GM19463 (cell line): ENCODE data around the gene RASA3.
"Not testable (repeated sequence)": the region's sequence is repeated elsewhere in the genome, so short reads cannot be mapped to it uniquely, and the experiment has no call there.

Source experiments
- ATAC-seq: cut with Tn5 transposase; IDR thresholded peaks from one replicate; pipeline ENCODE4 v1.9.1; 2021; ENCODE audit warnings: mild to moderate bottlenecking, moderate library complexity; ENCODE audit not compliant: unreplicated experiment

RASA3 gene

DNA sequence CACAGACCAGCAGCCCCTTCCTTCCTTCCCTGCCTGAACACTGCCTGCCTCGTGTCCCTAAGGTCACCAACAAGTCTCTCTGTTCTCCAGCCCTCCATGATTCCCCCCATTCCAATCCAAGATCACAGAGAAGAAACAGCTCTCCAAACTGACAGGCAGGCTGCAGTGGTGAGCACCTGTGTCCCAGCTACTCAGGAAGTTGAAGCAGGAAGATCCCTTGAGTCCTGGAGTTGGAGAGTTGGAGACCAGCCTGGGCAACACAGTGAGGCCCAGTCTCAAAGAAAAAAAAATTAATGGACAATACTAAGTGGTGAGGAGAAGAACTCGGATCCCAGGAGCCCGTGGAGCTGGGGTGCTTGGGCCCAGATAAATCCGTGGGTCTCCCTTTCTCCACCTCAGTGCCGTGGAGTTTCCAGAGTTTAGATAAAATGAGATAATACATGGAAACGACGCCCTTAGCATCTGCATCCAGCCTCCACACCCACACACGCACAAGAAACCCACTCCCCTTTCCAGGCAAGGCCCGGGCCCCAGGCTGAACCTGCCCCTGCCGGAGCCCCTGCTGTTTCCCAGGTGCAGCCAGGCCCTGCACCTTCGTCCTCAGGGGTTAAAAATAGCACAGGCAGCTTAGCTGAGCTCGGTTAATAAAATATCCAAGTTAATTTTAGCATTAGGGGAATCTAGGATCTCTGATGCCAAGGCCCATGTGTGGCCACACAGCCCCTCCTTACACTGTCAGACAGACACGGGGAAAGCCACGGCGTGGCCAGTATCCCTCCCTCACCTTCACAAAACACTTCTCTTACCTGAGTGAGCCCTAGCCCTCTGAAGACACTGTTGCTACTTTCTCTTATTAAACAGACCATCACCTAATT, 4.7 kb downstream of the RASA3 start:
- no peak for ATAC-seq

DNA sequence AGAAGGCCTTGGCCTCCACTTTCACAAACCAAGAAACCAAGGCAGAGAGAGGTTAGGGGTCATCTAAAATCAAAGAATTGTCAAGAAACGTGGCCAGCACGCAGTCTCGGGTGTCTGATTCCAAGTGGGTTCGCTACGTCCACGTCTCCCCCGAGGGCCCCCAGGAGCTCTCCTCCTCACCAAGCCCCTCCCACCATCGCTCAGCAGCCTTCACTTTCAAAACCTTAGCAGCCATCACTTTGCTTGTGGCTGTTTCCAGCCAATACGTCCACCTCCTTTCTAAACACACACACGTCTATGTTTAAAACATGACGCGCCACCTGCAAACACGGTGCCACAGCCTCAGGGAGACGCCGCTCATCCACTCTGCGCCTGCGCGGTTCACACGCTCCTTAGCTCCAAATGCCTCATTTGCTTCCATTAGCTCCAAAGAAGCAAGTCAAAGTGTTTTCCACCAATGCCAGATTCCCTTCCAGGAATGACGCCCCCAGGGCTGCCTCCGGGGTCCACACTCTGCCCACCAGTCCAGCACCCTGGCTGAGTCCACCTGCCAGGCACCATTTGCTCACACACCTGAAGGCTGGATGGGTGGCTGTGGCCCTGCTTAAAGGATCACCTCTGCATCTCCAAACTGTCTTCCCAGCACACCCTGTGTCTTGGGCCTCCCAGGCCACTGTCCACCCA, 5.5 kb downstream of the RASA3 start:
- no peak for ATAC-seq

DNA sequence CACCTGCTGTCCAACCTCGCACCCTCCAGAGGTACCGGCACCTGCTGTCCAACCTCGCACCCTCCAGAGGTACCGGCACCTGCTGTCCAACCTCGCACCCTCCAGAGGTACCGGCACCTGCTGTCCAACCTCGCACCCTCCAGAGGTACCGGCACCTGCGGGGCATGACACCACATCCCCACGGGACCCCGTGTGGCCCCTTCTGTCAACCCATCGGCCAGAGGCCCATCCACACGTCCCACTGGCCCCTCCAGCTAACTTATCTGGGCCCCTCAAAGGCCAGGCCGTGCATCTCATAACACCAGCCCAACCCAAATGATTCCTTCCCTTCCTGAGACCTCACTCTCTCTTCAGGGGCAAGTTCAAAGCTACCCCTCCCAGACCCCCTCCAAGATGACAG, 6.3 kb downstream of the RASA3 start:
- ATAC-seq: not testable (repeated sequence)

DNA sequence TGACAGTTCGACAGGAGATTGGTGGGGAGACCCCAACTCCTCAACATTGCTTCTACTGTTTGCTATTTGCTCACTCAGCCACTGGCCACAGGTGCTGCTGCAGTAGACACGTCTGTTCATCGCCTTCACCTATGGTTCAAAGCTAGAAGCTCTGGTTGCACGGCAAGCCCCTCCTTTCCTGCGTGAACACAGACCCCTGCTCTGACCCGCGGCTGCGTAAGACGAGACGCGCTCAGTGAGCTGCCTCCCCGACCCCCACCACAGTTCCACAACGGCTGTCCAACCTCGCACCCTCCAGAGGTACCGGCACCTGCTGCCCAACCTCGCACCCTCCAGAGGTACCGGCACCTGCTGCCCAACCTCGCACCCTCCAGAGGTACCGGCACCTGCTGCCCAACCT, 6.8 kb downstream of the RASA3 start:
- no peak for ATAC-seq

DNA sequence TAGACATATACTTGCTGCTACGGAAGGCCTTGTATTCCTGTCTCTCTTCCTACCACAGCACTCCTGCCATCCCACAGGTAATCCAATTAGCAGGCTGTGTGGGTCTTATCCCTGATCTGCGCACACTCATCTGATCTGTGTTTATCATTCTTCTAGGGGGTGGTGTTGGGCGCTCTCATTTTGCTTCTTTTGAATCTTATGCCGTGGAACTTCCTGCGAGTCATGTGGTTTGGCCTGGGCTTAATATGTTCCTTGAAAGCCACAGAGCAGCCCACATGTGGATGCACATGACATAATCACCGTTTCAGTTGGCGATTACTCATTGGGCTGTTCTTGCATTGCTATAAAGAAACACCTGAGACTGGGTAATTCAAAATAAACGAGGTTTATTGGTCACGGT, 7.5 kb downstream of the RASA3 start:
- no peak for ATAC-seq

DNA sequence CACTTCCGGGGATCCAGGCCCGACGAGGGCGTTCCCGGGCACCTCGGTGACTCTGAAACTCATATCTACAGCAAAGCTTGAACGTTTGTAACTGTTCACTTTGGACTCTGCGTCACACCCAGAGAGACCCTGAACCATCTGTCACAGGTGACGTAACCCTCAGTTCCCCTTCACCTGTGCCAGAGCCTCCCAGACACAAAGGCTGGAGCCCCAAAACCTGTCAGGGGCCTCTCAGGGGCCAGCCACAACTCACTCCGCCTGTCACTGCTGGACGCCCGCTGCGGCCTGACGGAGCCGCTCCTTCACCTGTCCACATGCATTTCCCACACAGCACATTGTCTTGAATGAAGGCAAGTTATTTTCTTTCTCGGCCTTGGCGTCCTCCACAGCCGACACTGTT, 8.0 kb downstream of the RASA3 start:
- ATAC-seq: no peak

DNA sequence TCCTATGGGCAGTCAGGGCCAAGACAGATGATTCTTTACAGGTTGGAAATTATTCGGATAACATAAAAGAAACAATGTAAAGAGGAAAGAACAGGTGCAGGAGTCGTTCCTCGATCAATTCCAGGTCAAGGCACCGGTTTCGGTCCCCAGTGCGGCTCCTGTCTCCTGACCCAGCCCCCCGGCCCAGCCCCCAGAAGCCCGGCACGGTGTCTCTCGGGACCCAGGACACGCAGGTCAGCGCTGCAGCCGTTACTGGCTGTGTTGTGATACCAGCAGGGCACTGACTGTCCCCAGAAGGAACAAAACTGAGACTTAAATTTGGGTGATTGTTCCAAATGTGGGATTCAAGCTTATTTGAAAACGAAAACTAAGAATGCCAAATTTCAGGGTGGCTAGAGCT, 8.5 kb downstream of the RASA3 start:
- ATAC-seq: no peak

DNA sequence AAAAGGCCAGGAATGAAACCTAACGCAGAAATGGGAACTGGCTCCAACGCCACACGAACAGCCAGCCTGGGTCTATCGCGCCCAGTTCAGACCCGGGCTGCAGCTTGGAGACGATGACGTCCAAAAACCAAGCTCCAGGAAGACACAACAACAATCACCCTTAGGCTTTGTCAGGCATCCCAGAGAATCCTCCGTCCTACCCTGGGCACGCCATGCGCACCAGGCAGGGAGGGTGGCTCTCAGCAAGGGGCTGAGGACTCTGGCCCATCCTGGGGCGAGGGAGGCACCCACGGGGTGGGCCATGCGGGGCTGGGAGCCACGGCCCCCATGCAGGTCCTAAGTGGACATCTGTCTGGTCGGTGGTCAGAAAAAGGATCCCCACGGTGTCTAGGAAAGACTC, 9.0 kb downstream of the RASA3 start:
- no peak for ATAC-seq

DNA sequence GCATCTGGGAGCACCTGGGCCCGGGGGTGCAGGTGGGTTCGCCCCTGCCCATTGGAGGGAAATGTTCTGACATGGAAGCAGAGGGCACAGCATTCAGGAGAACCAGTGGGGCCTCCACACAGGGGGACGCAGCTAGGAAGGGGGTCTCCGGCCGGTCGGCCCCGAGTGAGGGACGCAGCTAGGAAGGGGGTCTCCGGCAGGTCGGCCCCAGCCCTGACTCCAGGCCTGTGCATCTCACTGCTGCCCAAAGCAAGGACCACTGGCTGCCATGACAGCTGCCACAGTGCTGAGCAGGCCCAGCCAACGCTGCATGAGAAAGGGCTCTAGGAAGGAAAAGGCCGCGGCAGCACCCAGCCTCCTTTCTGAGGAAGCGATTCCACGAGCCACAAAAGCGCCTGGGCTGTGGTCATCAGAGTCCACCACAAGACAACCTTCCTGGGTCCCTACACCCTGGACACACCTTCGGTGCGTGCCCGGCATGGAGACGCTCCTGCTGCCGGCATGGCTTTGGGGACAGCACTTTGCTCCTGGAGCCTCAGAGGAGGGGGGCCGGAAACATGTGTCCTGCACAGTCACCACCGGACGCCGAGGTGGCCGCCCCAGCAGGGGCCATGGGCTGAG, 9.7 kb downstream of the RASA3 start:
- ATAC-seq: no peak

DNA sequence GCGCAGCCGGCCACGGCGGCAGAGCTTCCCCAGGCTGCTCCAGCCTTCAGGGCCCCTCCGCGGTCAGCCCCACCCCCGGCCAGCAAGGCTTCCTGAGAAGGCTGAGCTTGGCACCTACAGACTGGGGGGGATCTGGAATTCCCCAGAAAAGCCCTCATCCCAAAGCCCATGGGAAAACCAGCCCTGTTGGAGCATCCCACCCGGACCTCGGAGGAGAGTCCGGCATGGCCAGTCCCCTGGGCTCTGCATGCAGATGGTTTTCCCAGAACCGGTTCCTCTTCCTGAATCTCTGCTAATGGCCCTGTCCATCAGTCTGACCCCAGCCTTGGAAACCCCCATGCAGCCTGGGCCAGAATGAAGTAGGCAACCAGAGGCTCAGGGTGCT, 10.3 kb downstream of the RASA3 start:
- ATAC-seq: no peak

DNA sequence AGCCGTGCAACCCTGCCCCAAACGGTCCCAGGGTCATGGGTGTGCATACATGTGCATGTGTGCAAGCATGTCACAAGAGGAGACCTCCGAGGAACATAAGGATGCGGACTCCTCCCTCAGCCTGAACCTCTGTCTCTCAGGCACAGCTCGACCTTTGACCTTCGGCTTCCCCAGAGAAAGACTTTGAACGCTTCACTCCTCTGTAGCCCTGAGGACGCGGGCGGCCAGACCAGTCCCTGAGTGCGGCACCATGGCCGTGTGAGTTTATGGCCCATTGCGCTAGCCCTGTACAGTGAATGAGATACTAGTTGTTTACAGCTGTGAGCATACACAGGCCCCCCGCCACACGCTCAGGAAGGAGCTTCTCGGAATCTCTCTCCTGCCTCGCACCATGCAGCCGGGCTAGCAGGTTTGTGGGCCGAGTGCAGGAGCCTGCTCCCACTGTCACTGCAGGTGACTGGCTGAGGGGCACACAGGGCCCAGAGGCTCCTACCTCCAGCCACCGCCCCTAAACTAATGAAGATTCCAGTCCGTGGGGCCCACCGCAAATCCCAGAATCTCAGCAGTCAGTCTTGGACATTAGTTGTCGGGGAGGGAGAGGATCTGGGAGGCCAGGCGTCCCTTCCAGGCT, 10.8 kb downstream of the RASA3 start:
- no peak for ATAC-seq

DNA sequence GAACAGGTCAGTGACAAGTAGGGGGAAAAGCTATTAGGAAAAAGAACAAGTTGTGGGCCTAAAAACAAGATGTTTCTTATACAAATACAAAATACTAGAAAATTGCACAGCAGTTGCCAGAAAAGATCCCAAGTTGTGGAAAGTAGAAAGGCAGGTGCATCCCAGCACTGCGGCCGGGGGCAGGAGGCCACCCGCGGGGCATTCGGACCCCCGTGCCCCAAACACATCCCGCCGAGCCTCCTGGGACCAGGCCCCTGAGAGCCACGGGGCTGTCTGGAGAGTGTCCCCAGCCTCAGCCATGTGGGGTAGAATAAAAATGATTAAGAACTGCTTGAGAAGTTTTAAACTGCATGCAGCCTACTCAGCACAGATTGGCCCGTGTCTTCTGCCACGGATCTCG, 11.4 kb downstream of the RASA3 start:
- no peak for ATAC-seq

DNA sequence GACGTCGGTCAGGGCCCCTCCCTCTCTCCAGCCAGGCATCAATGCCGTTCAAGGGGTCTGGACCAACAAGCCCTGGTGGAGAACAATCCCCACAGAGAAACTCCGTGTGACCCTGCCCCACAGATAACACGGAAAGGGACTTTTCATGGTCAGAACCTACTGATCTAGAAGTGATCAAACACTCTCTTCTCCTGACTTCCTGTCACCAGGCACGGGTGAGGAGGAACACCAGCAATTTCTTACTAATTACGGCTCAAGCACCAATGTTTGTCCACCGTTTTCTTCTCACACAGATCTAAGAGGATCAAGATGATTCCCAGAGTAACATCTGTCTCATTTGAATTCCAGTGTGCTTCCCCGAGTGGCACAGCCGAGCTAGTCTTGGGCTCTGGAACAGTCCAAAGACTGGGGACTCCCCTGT, 11.8 kb downstream of the RASA3 start:
- no peak for ATAC-seq

DNA sequence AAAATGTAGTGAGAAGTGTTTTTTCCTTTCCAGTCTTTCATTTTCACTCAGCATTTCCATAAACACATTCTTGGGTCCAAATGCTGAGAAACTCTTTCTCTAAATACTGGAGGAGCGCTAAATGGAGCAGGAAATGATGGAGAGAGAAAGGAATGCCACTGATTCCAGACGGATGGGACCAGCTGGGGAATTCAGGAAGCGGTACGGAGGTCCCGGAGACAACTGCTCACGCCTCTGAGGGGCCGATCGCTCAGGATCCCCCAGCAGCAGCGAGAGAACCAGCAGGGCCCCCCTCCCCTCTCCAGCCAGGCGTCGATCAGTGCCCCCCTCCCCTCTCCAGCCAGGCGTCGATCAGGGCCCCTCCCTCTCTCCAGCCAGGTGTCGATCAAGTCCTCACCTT, 13.2 kb downstream of the RASA3 start:
- no peak for ATAC-seq

DNA sequence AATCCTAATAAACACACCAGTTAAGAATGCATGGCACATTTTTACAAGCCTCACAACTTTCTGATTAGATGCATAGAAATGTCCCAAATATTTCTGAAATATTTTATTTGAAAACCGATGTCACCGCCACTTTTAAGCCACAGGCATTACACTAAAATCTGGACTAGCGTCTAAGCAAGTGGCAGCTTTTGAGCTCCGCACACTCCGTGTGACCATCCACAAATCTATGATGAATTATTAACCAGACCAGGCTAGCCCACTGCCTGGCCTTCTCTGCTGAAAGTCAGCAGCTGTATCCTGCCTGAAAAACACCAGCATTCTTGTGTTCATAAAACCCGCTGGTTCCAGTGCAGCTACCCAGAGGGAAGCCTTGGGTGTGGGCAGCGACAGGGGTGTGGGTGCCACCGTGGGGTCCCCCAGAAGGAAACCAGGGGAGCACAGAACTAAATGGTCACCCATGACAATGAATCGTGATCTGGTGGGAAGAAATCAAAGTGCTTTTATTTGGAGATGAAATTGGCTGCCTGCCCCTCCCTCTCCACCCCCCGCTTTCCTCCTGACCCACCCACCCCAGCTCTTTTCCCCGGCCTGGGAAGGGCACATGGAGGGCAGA, 13.8 kb downstream of the RASA3 start:
- ATAC-seq: peak; percentile 67

DNA sequence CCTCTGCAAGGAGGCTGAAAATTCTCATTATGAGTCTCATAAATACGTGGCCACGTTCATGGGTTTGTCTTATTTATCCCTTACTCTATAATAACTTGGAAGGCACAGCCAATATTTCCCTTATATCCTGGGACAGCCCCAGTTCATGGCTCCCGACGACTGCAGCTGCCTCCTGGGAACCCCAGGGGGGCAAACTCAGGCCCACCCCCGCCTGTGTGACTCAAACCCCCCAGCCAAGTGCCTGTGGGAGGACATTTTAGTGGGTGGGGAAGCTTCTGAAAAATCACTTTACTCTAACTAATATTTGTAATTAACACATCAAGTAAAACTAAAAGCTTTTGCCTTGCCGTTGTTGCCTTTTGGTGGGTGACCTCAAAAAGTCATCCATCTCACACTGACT, 14.3 kb downstream of the RASA3 start:
- peak; percentile 6 for ATAC-seq

DNA sequence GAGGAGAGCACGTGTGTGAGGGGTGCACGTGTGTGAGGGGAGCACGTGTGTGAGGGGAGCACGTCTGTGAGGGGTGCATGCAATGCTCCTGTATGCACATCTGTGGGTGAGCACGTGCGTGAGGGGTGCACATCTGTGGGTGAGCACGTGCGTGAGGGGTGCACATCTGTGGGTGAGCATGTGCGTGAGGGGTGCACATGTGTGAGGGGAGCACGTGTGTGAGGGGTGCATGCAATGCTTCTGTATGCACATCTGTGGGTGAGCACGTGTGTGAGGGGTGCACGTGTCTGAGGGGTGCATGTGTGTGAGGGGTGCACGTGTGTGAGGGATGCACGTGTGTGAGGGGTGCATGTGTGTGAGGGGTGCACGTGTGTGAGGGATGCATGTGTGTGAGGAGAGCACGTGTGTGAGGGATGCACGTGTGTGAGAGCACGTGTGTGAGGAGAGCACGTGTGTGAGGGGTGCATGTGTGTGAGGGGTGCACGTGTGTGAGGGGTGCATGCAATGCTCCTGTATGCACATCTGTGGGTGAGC, 15.0 kb downstream of the RASA3 start:
- ATAC-seq: not testable (repeated sequence)

DNA sequence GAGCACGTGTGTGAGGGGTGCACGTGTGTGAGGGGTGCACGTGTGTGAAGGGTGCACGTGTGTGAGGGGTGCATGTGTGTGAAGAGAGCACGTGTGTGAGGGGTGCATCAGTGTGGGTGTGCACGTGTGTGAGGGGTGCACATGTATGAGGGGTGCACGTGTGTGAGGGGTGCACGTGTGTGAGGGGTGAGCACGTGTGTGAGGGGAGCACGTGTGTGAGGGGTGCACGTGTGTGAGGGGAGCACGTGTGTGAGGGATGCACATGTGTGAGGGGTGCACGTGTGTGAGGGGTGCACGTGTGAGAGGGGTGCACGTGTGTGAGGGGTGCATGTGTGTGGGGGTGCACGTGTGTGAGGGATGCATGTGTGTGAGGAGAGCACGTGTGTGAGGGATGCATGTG, 15.7 kb downstream of the RASA3 start:
- no peak for ATAC-seq

DNA sequence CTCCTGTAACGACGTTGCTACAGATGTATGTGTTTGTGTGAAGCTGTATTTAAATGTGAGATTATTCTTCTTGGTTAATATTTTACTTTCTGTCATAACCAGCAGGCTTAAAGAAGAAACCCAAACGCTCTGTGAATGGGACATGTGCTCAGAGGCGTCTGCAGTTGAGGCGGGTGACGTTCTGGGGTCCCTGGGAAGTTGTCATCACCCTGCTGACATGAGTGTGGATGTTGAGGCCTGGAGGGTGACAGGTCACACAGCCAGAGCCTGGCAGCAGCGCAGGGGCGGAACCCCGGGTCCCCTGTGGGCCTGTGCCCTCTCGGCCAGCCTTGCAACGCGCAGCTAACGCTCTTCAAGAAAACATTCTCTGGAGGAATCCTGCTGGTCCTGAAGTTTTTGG, 16.6 kb downstream of the RASA3 start:
- peak; percentile 22 for ATAC-seq

DNA sequence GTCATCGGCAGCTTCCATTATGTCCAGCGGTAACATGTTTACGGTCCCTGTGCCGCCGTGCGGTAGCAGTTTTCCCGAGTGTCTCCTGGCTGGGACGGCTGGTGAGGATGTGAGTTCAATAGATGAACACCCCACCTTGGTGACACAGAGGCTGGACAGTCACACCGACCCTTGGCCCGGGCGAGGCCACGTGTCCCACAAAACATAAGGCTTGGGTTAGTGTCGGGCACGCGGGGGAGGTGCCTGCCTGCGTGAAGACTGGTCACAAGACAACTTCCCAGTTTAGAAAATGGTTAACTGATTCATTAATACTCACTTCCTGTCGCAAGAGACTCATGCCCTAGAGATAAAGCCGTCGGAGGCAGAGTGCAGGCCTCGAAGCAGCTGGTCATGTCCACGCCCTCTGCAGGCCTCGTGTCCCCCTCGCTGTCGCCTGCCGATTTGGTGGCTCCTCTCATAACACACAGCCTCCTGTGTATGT, 17.2 kb downstream of the RASA3 start:
- ATAC-seq: peak; percentile 66

DNA sequence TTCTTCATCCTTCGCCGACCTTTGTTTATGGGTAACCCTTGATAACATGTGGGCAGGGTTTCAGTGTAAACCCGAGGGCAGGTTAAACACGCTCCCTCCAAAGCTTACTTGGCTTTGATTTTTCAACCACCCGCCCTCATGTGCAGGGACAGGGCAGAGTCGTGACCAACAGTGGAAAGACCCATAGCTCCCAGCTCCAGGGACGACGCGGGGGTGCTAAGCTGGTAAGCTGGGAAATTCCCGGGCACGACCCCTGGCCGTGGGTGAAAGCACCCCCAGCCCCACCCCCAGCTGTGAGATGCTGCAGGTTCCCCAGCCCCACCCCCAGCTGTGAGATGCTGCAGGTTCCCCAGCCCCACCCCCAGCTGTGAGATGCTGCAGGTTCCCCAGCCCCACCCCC, 17.8 kb downstream of the RASA3 start:
- not testable (repeated sequence) for ATAC-seq
